ENCODE results near the gene BUD31.

GRCh38 chr7:99386584-99387238, 22.1 kb upstream of the BUD31 start:
- TF ChIP-seq POLR2A (IDR thresholded peaks at IDR 0.05), result no peak
- TF ChIP-seq CTCF (IDR thresholded peaks at IDR 0.05 in 4 of 5, conservative IDR thresholded peaks at IDR 0.05 in 1 of 5), result no peak
